ENCODE data around the gene VCPKMT. TPM values are rescaled to one million over a fixed set of nuclear protein-coding genes. Genes with fewer than 3 reads are reported as not detected.

Gene VCPKMT
- polyA plus RNA-seq, 2 of the 4 experiments (the other 2 are of a cell fraction), result 8.0 to 12.2 TPM

GRCh38 chr14:50088117-50088515 lies 28.3 kb downstream of the VCPKMT start:
- CTCF ChIA-PET, result interaction anchor here (0.6 to 8.4 kb wide), 7 partner anchors 16 to 235 kb away, joined by 3 to 62 read pairs (median 4); no protein-coding TSS in a partner anchor

GRCh38 chr14:50087341-50088116 lies 28.8 kb downstream of the VCPKMT start:
- no peak for FAIRE-seq
- Histone ChIP-seq H3K27ac (no peak overlapping the region), H3K9me3 (no peaks in the 10 kb centered on the region), H3K4me1 (0 out of 3 replicates have a peak, but pooled peaks cover 7% of the 10 kb centered on the region), H3K4me3 (no peak overlapping the region), H3K4me2 (no peak overlapping the region)
- no peak for ATAC-seq
- ChIA-PET CTCF (interaction anchor here (0.6 to 8.4 kb wide), 6 partner anchors 17 to 234 kb away, joined by 3 to 62 read pairs (median 5); no protein-coding TSS in a partner anchor), POLR2A (no interaction called here)
- WGBS (ENCODE audit: missing lambda C conversion rate), result 76% methylated on average over 1 of the region's 1 CpG
- no peak for DNase-seq (ENCODE audit: low read depth in 1 of 2, low spot score in 1 of 2)
- no peak for TF ChIP-seq FOSB (CRISPR knock-in tag; IDR thresholded peaks at IDR 0.05)
- no peak for TF ChIP-seq KDM5A (IDR thresholded peaks at IDR 0.05)
- no peak for TF ChIP-seq FOSL2 (IDR thresholded peaks at IDR 0.05)
- TF ChIP-seq FOSL2 (CRISPR knock-in tag; IDR thresholded peaks at IDR 0.05), result no peak
- no peak for TF ChIP-seq EHMT2 (IDR thresholded peaks at IDR 0.05; ENCODE audit: low read depth)
- no peak for TF ChIP-seq HEYL (CRISPR knock-in tag; IDR thresholded peaks at IDR 0.05)
- TF ChIP-seq ESRRA (IDR thresholded peaks at IDR 0.05; ENCODE audit: borderline replicate concordance, low read length), result no peak
- no peak for TF ChIP-seq JUNB (IDR thresholded peaks at IDR 0.05)
- no peak for TF ChIP-seq ELK1 (IDR thresholded peaks at IDR 0.05; ENCODE audit: low read depth, low read length)
- no peak for TF ChIP-seq REST (IDR thresholded peaks at IDR 0.05)
- no peak for TF ChIP-seq CTCF (IDR thresholded peaks at IDR 0.05)
- TF ChIP-seq GATA3 (IDR thresholded peaks at IDR 0.05; ENCODE audit: borderline replicate concordance), result no peak
- TF ChIP-seq FOXS1 (CRISPR knock-in tag; IDR thresholded peaks at IDR 0.05), result no peak
- TF ChIP-seq CEBPB (IDR thresholded peaks at IDR 0.05), result no peak

More at GRCh38 chr14:50088117-50088515, 28.3 kb downstream of the VCPKMT start:
- Histone ChIP-seq H3K4me1 (0 out of 3 replicates have a peak, but pooled peaks cover 7% of the 10 kb centered on the region), H3K4me2 (no peak overlapping the region), H3K9me3 (no peaks in the 10 kb centered on the region), H3K27ac (no peak overlapping the region), H3K4me3 (no peak overlapping the region)
- DNase-seq (ENCODE audit: low read depth in 1 of 2, low spot score in 1 of 2) (no peak), FAIRE-seq (no peak), ATAC-seq (no peak)
- POLR2A ChIA-PET, result no interaction called here
- 51% methylated on average over 2 of the region's 2 CpGs for WGBS (ENCODE audit: missing lambda C conversion rate)
- no peak for TF ChIP-seq FOSL2 (IDR thresholded peaks at IDR 0.05)
- no peak for TF ChIP-seq FOSL2 (CRISPR knock-in tag; IDR thresholded peaks at IDR 0.05)
- TF ChIP-seq PHF8 (IDR thresholded peaks at IDR 0.05; ENCODE audit: borderline replicate concordance, low read depth), result no peak
- TF ChIP-seq ZC3H11A (IDR thresholded peaks at IDR 0.05), result no peak
- no peak for TF ChIP-seq CBX8 (IDR thresholded peaks at IDR 0.05)
- TF ChIP-seq RNF2 (IDR thresholded peaks at IDR 0.05; ENCODE audit: borderline replicate concordance, low read depth), result no peak
- no peak for TF ChIP-seq CTCF (IDR thresholded peaks at IDR 0.05)
- no peak for TF ChIP-seq BCL3 (IDR thresholded peaks at IDR 0.05)
- no peak for TF ChIP-seq JUN (IDR thresholded peaks at IDR 0.05)
- TF ChIP-seq ZFP36 (IDR thresholded peaks at IDR 0.05; ENCODE audit: borderline replicate concordance, partially characterized antibody), result no peak
- TF ChIP-seq GATA3 (IDR thresholded peaks at IDR 0.05; ENCODE audit: borderline replicate concordance), result no peak
- TF ChIP-seq CHD4 (IDR thresholded peaks at IDR 0.05; ENCODE audit: borderline replicate concordance), result no peak
- TF ChIP-seq RAD21 (conservative IDR thresholded peaks at IDR 0.05 in 1 of 2, IDR thresholded peaks at IDR 0.05 in 1 of 2), result no peak
- no peak for TF ChIP-seq JUNB (IDR thresholded peaks at IDR 0.05)

All from A549 (cell line).